HEK293 (cell line): ENCODE results near the gene CTCF.

Source experiments
- CTCF ChIA-PET: fragments of 350-600 bp; formaldehyde crosslinking; extraction: SDS; loops from one replicate; lab custom pipeline; 2021; ENCODE audit warnings: antibody characterized with exemption; lab: Yijun Ruan, JAX
- POLR2A ChIA-PET: fragments of 300-600 bp; formaldehyde crosslinking; extraction: SDS; loops from one replicate; lab custom pipeline; 2020; ENCODE audit warnings: antibody characterized with exemption, inconsistent platforms; lab: Yijun Ruan, JAX
- H3K27ac ChIP-seq: fragments of 200-500 bp; sonication (Bioruptor generic); 2 replicates; pipeline ENCODE4 v1.5.1; 2014; ENCODE audit warnings: low read depth, low read length, control low read depth, inconsistent platforms; ENCODE audit errors: extremely low read depth
- H3K36me3 ChIP-seq, 2 experiments: fragments of 200-500 bp in 1 of 2; sonication (Bioruptor generic) in 1 of 2; 1 replicate in 1 of 2; 2 replicates in 1 of 2; pipeline ENCODE4 v1.5.1; 2014 to 2017; ENCODE audit warnings: inconsistent platforms in 2 of 2, low read length in 2 of 2; ENCODE audit not compliant: control insufficient read depth in 2 of 2, insufficient read depth in 1 of 2
- H3K4me1 ChIP-seq: fragments of 200-500 bp; sonication (Bioruptor generic); 2 replicates; pipeline ENCODE4 v1.5.1; 2014; ENCODE audit warnings: mild to moderate bottlenecking, low read length, inconsistent platforms; ENCODE audit not compliant: control insufficient read depth, insufficient read depth
- H3K4me3 ChIP-seq: 2 replicates; pipeline ENCODE4 v1.5.1; 2011; ENCODE audit warnings: low read depth, mild to moderate bottlenecking, control low read depth, low read length, moderate library complexity
- H3K9me3 ChIP-seq: fragments of 200-500 bp; sonication (Bioruptor generic); 2 replicates; pipeline ENCODE4 v1.5.1; 2014; ENCODE audit warnings: low read depth, low read length, inconsistent platforms; ENCODE audit not compliant: control insufficient read depth, insufficient read depth
- GLI4 ChIP-seq: fragments of 450-650 bp; formaldehyde crosslinking; IDR thresholded peaks from 2 replicates; pipeline ENCODE4 v1.5.1; 2016; ENCODE audit warnings: missing biosample characterization, missing genetic modification characterization
- KLF10 ChIP-seq: fragments of 450-650 bp; IDR thresholded peaks from 2 replicates; pipeline ENCODE4 v1.5.1; 2018; ENCODE audit warnings: missing biosample characterization, mild to moderate bottlenecking, missing genetic modification characterization
- KLF8 ChIP-seq: fragments of 450-650 bp; formaldehyde crosslinking; IDR thresholded peaks from 2 replicates; pipeline ENCODE4 v1.5.1; 2016; ENCODE audit warnings: missing biosample characterization, missing genetic modification characterization
- PRDM1 ChIP-seq: fragments of 450-650 bp; formaldehyde crosslinking; IDR thresholded peaks from 2 replicates; pipeline ENCODE4; 2016; ENCODE audit warnings: missing biosample characterization, missing genetic modification characterization
- RBAK ChIP-seq: fragments of 450-650 bp; formaldehyde crosslinking; IDR thresholded peaks from 2 replicates; pipeline ENCODE4 v1.5.1; 2016; ENCODE audit warnings: missing biosample characterization, missing genetic modification characterization
- REST ChIP-seq: fragments of 450-650 bp; formaldehyde crosslinking; IDR thresholded peaks from 2 replicates; pipeline ENCODE4 v1.5.1; 2016; ENCODE audit warnings: missing biosample characterization, missing genetic modification characterization
- SETDB1 ChIP-seq: IDR thresholded peaks from one replicate; pipeline ENCODE4 v1.6.1; 2017; ENCODE audit warnings: mild to moderate bottlenecking, low read length, moderate library complexity, mixed read lengths; ENCODE audit not compliant: insufficient read length
- SP3 ChIP-seq: fragments of 450-650 bp; formaldehyde crosslinking; IDR thresholded peaks from 2 replicates; pipeline ENCODE4 v1.5.1; 2016; ENCODE audit warnings: missing biosample characterization, missing genetic modification characterization
- ZBTB10 ChIP-seq: fragments of 450-650 bp; formaldehyde crosslinking; IDR thresholded peaks from 2 replicates; pipeline ENCODE4 v1.5.1; 2016; ENCODE audit warnings: missing biosample characterization, missing genetic modification characterization
- ZBTB17 ChIP-seq: fragments of 450-650 bp; formaldehyde crosslinking; IDR thresholded peaks from 2 replicates; pipeline ENCODE4 v1.5.1; 2016; ENCODE audit warnings: missing biosample characterization, missing genetic modification characterization
- ZBTB44 ChIP-seq: fragments of 450-650 bp; IDR thresholded peaks from 2 replicates; pipeline ENCODE4 v1.5.1; 2018; ENCODE audit warnings: missing biosample characterization, mild to moderate bottlenecking, missing genetic modification characterization
- ZBTB48 ChIP-seq: fragments of 450-650 bp; formaldehyde crosslinking; IDR thresholded peaks from 2 replicates; pipeline ENCODE4 v1.5.1; 2016; ENCODE audit warnings: missing biosample characterization, missing genetic modification characterization
- ZFP37 ChIP-seq: fragments of 450-650 bp; formaldehyde crosslinking; IDR thresholded peaks from 2 replicates; pipeline ENCODE4 v1.5.1; 2016; ENCODE audit warnings: missing biosample characterization, missing genetic modification characterization
- ZNF155 ChIP-seq: fragments of 450-650 bp; formaldehyde crosslinking; IDR thresholded peaks from 2 replicates; pipeline ENCODE4 v1.5.1; 2016; ENCODE audit warnings: missing biosample characterization, missing genetic modification characterization
- ZNF24 ChIP-seq: fragments of 450-650 bp; formaldehyde crosslinking; IDR thresholded peaks from 2 replicates; pipeline ENCODE4 v1.5.1; 2016; ENCODE audit warnings: missing biosample characterization, missing genetic modification characterization
- ZNF266 ChIP-seq: fragments of 450-650 bp; formaldehyde crosslinking; IDR thresholded peaks from 2 replicates; pipeline ENCODE4 v1.5.1; 2016; ENCODE audit warnings: missing biosample characterization, missing genetic modification characterization, low read depth
- ZNF324 ChIP-seq: fragments of 450-650 bp; formaldehyde crosslinking; IDR thresholded peaks from 2 replicates; pipeline ENCODE4 v1.5.1; 2016; ENCODE audit warnings: missing biosample characterization, missing genetic modification characterization
- ZNF335 ChIP-seq: fragments of 450-650 bp; formaldehyde crosslinking; conservative IDR thresholded peaks from 2 replicates; pipeline ENCODE4 v1.5.1; 2016; ENCODE audit warnings: missing biosample characterization, missing genetic modification characterization
- ZNF426 ChIP-seq: fragments of 450-650 bp; formaldehyde crosslinking; IDR thresholded peaks from 2 replicates; pipeline ENCODE4 v1.5.1; 2017; ENCODE audit warnings: missing biosample characterization, missing genetic modification characterization, mild to moderate bottlenecking, inconsistent platforms, moderate library complexity
- ZNF449 ChIP-seq: fragments of 450-650 bp; formaldehyde crosslinking; IDR thresholded peaks from 2 replicates; pipeline ENCODE4 v1.5.1; 2017; ENCODE audit warnings: missing biosample characterization, mild to moderate bottlenecking, missing genetic modification characterization, moderate library complexity
- ZNF48 ChIP-seq: fragments of 450-650 bp; formaldehyde crosslinking; IDR thresholded peaks from 2 replicates; pipeline ENCODE4 v1.5.1; 2016; ENCODE audit warnings: missing biosample characterization, missing genetic modification characterization
- ZNF530 ChIP-seq: fragments of 450-650 bp; formaldehyde crosslinking; IDR thresholded peaks from 2 replicates; pipeline ENCODE4 v1.5.1; 2016; ENCODE audit warnings: low read depth, missing biosample characterization, missing genetic modification characterization
- ZNF549 ChIP-seq: fragments of 450-650 bp; IDR thresholded peaks from 2 replicates; pipeline ENCODE4 v1.5.1; 2018; ENCODE audit warnings: missing biosample characterization, missing genetic modification characterization, mild to moderate bottlenecking, inconsistent platforms, moderate library complexity
- ZNF658 ChIP-seq: fragments of 450-650 bp; formaldehyde crosslinking; IDR thresholded peaks from 2 replicates; pipeline ENCODE4; 2016; ENCODE audit warnings: missing biosample characterization, missing genetic modification characterization
- ZNF843 ChIP-seq: fragments of 450-650 bp; formaldehyde crosslinking; IDR thresholded peaks from 2 replicates; pipeline ENCODE4 v1.5.1; 2016; ENCODE audit warnings: missing biosample characterization, missing genetic modification characterization
- ZSCAN23 ChIP-seq: fragments of 450-650 bp; formaldehyde crosslinking; IDR thresholded peaks from 2 replicates; pipeline ENCODE4 v1.5.1; 2016; ENCODE audit warnings: missing biosample characterization, missing genetic modification characterization
- ZSCAN30 ChIP-seq: fragments of 450-650 bp; IDR thresholded peaks from 2 replicates; pipeline ENCODE4 v1.5.1; 2018; ENCODE audit warnings: missing biosample characterization, mild to moderate bottlenecking, missing genetic modification characterization, moderate library complexity
- TF ChIP-seq, protein P1 (sequence below): fragments of 450-650 bp; formaldehyde crosslinking; IDR thresholded peaks from 2 replicates; pipeline ENCODE4 v1.5.1; 2016; ENCODE audit warnings: missing biosample characterization, missing genetic modification characterization

CTCF gene

GRCh38 chr16:67521095-67521804 lies 41.1 kb upstream of the CTCF start:
- CTCF ChIA-PET, result interaction anchor here (0.5 to 4.3 kb wide), 81 partner anchors 8 to 880 kb away, joined by 3 to 73 read pairs (median 4); partner anchors contain the start of genes ACD, ATP6V0D1, CARMIL2 and DPEP2
- POLR2A ChIA-PET, result interaction anchor here (0.6 to 2.0 kb wide), 18 partner anchors 9 to 746 kb away, joined by 3 to 18 read pairs (median 4); partner anchors contain the start of genes ACD, ATP6V0D1, C16orf86 and CTCF
- no peaks in the 10 kb centered on the region for H3K9me3 ChIP-seq
- no peaks in the 10 kb centered on the region for H3K36me3 ChIP-seq
- H3K4me3 ChIP-seq, result peak overlapping the region; percentile 38
- no peaks in the 10 kb centered on the region for H3K4me1 ChIP-seq
- H3K27ac ChIP-seq, result peak overlapping the region; percentile 5; the same call in 1 of the 2 replicates
- TF ChIP-seq ZNF335 (tag by site-specific recombination), result peak; percentile 96
- 0 out of 2 replicates have a peak, but pooled peaks have one; percentile 26 for TF ChIP-seq ZNF843 (tag by site-specific recombination)
- TF ChIP-seq ZNF266 (tag by site-specific recombination), result no peak
- TF ChIP-seq GLI4 (tag by site-specific recombination), result no peak
- TF ChIP-seq ZBTB48 (tag by site-specific recombination), result peak; percentile 91
- no peak for TF ChIP-seq ZNF658
- peak; percentile 18; the same call in 1 of the 2 replicates for TF ChIP-seq ZBTB44
- no peak for TF ChIP-seq ZNF155 (tag by site-specific recombination)
- peak; percentile 84 for TF ChIP-seq ZBTB17
- no peak for TF ChIP-seq ZNF549 (tag by site-specific recombination)
- no peak for TF ChIP-seq ZNF530 (tag by site-specific recombination)
- TF ChIP-seq SETDB1, result peak; percentile 71
- TF ChIP-seq KLF10 (tag by site-specific recombination), result peak; percentile 49; the same call in 1 of the 2 replicates
- TF ChIP-seq REST (tag by site-specific recombination), result 0 out of 2 replicates have a peak, but pooled peaks have one; percentile 20
- no peak for TF ChIP-seq ZNF426
- TF ChIP-seq ZNF24 (tag by site-specific recombination), result no peak
- TF ChIP-seq ZNF449, result peak; percentile 81
- TF ChIP-seq SP3 (tag by site-specific recombination), result peak; percentile 74
- TF ChIP-seq ZNF48 (tag by site-specific recombination), result no peak
- TF ChIP-seq KLF8 (tag by site-specific recombination), result peak; percentile 93
- no peak for TF ChIP-seq ZBTB10 (tag by site-specific recombination)
- TF ChIP-seq ZFP37 (tag by site-specific recombination), result no peak
- TF ChIP-seq PRDM1 (tag by site-specific recombination), result no peak
- peak; percentile 56 for TF ChIP-seq ZSCAN30 (tag by site-specific recombination)
- TF ChIP-seq, protein P1, sequence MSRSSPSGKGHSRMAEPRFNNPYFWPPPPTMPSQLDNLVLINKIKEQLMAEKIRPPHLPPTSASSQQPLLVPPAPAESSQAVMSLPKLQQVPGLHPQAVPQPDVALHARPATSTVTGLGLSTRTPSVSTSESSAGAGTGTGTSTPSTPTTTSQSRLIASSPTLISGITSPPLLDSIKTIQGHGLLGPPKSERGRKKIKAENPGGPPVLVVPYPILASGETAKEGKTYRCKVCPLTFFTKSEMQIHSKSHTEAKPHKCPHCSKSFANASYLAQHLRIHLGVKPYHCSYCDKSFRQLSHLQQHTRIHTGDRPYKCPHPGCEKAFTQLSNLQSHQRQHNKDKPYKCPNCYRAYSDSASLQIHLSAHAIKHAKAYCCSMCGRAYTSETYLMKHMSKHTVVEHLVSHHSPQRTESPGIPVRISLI (tag by site-specific recombination), result no peak
- no peak for TF ChIP-seq RBAK (tag by site-specific recombination)
- TF ChIP-seq ZSCAN23 (tag by site-specific recombination), result no peak
- TF ChIP-seq ZNF324, result no peak
